B cell (primary cell): ENCODE results near the gene MYT1. TPM values are rescaled to one million over a fixed set of nuclear protein-coding genes. Genes with fewer than 3 reads are reported as not detected.

Source experiments
- polyA plus RNA-seq: library from polyadenylated mRNA; depleted of rRNA; stranded (reverse); fragments of >200 nt; gene quantifications from 2 replicates; pipeline ENCODE4 v1.2.3, GENCODE V29; 2012
- small RNA-seq: library from RNA; depleted of rRNA; stranded (forward); fragments of <200 nt; gene quantifications from one replicate; pipeline ENCODE3, GENCODE V24; 2012; ENCODE audit warnings: low replicate concordance, low read depth; ENCODE audit not compliant: insufficient read length
- total RNA-seq, 2 donors: library from RNA; stranded (reverse); fragments of 120-200 nt in 1 of 2; gene quantifications; 1 replicate in 1 of 2; 2 replicates in 1 of 2; pipeline versions ENCODE4 v1.2.3 to v1.2.4, GENCODE V29; 2013 to 2022

Gene MYT1
- total and polyA plus RNA-seq, 2 donors (not counting 1 experiment from before 2014, with no cell fraction given): 0.49 to 42.2 TPM

Small RNA genes within 50 kb of the gene (small RNA-seq; reads per million reads assigned to genes)
- not detected for gene AL137028.2

Other genes with a start within 250 kb of the MYT1 start
- 104 and 106 TPM in 2 replicates for gene UCKL1, start 208.0 kb upstream of the MYT1 start, total RNA-seq
- gene UCKL1, start 208.0 kb upstream of the MYT1 start, polyA plus RNA-seq: 184 and 199 TPM in 2 replicates
- 10.4 and 10.5 TPM in 2 replicates for gene ZNF512B, start 194.5 kb upstream of the MYT1 start, total RNA-seq
- gene ZNF512B, start 194.5 kb upstream of the MYT1 start, polyA plus RNA-seq: 5.5 and 8.8 TPM in 2 replicates
- gene SAMD10, start 184.8 kb upstream of the MYT1 start, total RNA-seq: 9.8 and 12.7 TPM in 2 replicates
- 27.4 and 34.2 TPM in 2 replicates for gene SAMD10, start 184.8 kb upstream of the MYT1 start, polyA plus RNA-seq
- gene PRPF6, start 183.3 kb upstream of the MYT1 start, total RNA-seq: 79.7 and 82.9 TPM in 2 replicates
- gene PRPF6, start 183.3 kb upstream of the MYT1 start, polyA plus RNA-seq: 31.7 and 32.1 TPM in 2 replicates
- 2.5 TPM in 2 replicates for gene C20orf204, start 128.3 kb upstream of the MYT1 start, total RNA-seq
- gene C20orf204, start 128.3 kb upstream of the MYT1 start, polyA plus RNA-seq: 0.24 and 0.39 TPM in 2 replicates
- gene SOX18, start 114.8 kb upstream of the MYT1 start, total RNA-seq: not detected in 2 replicates
- not detected in 2 replicates for gene SOX18, start 114.8 kb upstream of the MYT1 start, polyA plus RNA-seq
- 49.3 and 58.1 TPM in 2 replicates for gene TCEA2, start 101.3 kb upstream of the MYT1 start, total RNA-seq
- 56.9 and 63.9 TPM in 2 replicates for gene TCEA2, start 101.3 kb upstream of the MYT1 start, polyA plus RNA-seq
- 69.4 TPM in 2 replicates for gene RGS19, start 84.9 kb upstream of the MYT1 start, total RNA-seq
- 160 and 203 TPM in 2 replicates for gene RGS19, start 84.9 kb upstream of the MYT1 start, polyA plus RNA-seq
- 6.2 and 7.3 TPM in 2 replicates for gene OPRL1, start 84.4 kb upstream of the MYT1 start, total RNA-seq
- 3.1 and 3.5 TPM in 2 replicates for gene OPRL1, start 84.4 kb upstream of the MYT1 start, polyA plus RNA-seq
- gene LKAAEAR1, start 80.1 kb upstream of the MYT1 start, total RNA-seq: 1.8 and 1.9 TPM in 2 replicates
- gene LKAAEAR1, start 80.1 kb upstream of the MYT1 start, polyA plus RNA-seq: 0.87 TPM in 1 of 2 replicates, not detected in the other
- 0.22 TPM in 1 of 2 replicates, not detected in the other for gene NPBWR2, start 56.9 kb upstream of the MYT1 start, total RNA-seq
- gene NPBWR2, start 56.9 kb upstream of the MYT1 start, polyA plus RNA-seq: 0.21 and 0.22 TPM in 2 replicates
- gene PCMTD2, start 91.3 kb downstream of the MYT1 start, total RNA-seq: 120 and 131 TPM in 2 replicates
- gene PCMTD2, start 91.3 kb downstream of the MYT1 start, polyA plus RNA-seq: 39.8 and 52.1 TPM in 2 replicates